Fibroblast of villous mesenchyme (primary cell): ENCODE data around the gene POC1B. TPM values are rescaled to one million over a fixed set of nuclear protein-coding genes. Genes with fewer than 3 reads are reported as not detected.

ENCODE experiments used
- DNase-seq: peaks from one replicate; pipeline ENCODE4 v3.0.0-alpha.2; 2010; ENCODE audit warnings: low read depth
- H3K4me3 ChIP-seq: 2 replicates; pipeline ENCODE4 v1.5.1; 2011; ENCODE audit warnings: low read depth, mild to moderate bottlenecking, low read length
- CTCF ChIP-seq: IDR thresholded peaks from 2 replicates; pipeline ENCODE4 v1.5.1; 2012; ENCODE audit warnings: low read depth, mild to moderate bottlenecking, low read length; ENCODE audit not compliant: insufficient read depth
- total RNA-seq: library from RNA; depleted of rRNA; stranded (reverse); fragments of >200 nt; gene quantifications from 2 replicates; pipeline ENCODE4 v1.2.3, GENCODE V29; 2012

Gene POC1B
- total RNA-seq, 1 donor, result 35.0 TPM

GRCh38 chr12:89477633-89478279 is 48.1 kb downstream of the POC1B start:
- no peak overlapping the region for H3K4me3 ChIP-seq
- TF ChIP-seq CTCF, result no peak
- no peak for DNase-seq

- H3K4me3 ChIP-seq, result no peak overlapping the region
- DNase-seq, result peak; percentile 85
- TF ChIP-seq CTCF, result no peak
Measured at GRCh38 chr12:89476904-89477595, 48.8 kb downstream of the POC1B start.

- TF ChIP-seq CTCF, result no peak
- DNase-seq, result no peak
- no peak overlapping the region for H3K4me3 ChIP-seq
Measured at GRCh38 chr12:89476232-89476631, 49.6 kb downstream of the POC1B start.

GRCh38 chr12:89475203-89475990 is 50.5 kb downstream of the POC1B start:
- no peak for TF ChIP-seq CTCF
- H3K4me3 ChIP-seq, result no peak overlapping the region
- no peak for DNase-seq

GRCh38 chr12:89474615-89475014 is 51.2 kb downstream of the POC1B start:
- no peak for DNase-seq
- TF ChIP-seq CTCF, result no peak
- no peak overlapping the region for H3K4me3 ChIP-seq

- no peak for DNase-seq
- no peak for TF ChIP-seq CTCF
- no peak overlapping the region for H3K4me3 ChIP-seq
Measured at GRCh38 chr12:89472508-89472907, 53.3 kb downstream of the POC1B start.
